Measurements from ENCODE around the gene ATP8B2.
"Not testable (repeated sequence)": the region's sequence is repeated elsewhere in the genome, so short reads cannot be mapped to it uniquely, and the experiment has no call there.

Gene ATP8B2

GRCh38 chr1:154330669-154331068, 5.3 kb downstream of the ATP8B2 start:
- in situ Hi-C loops (cut with MboI; ENCODE audit: low pct_unique_long_range_greater_than_20kb, low sequenced_read_pairs, unreplicated experiment) = no loop called here
- TF ChIP-seq CTCF (IDR thresholded peaks at IDR 0.05; ENCODE audit: extremely low read depth, insufficient read depth, missing control alignments) = no peak
- DNase-seq (ENCODE audit: low spot score) = no peak

- in situ Hi-C loops (cut with MboI; ENCODE audit: low pct_unique_long_range_greater_than_20kb, low sequenced_read_pairs, unreplicated experiment) = no loop called here
- no peak for DNase-seq (ENCODE audit: low spot score)
- TF ChIP-seq CTCF (IDR thresholded peaks at IDR 0.05; ENCODE audit: extremely low read depth, insufficient read depth, missing control alignments) = no peak
Measured at GRCh38 chr1:154334079-154335024, 9.0 kb downstream of the ATP8B2 start.

- peak; percentile 90 for DNase-seq (ENCODE audit: low spot score)
- peak; percentile 81 for TF ChIP-seq CTCF (IDR thresholded peaks at IDR 0.05; ENCODE audit: extremely low read depth, insufficient read depth, missing control alignments)
- in situ Hi-C loops (cut with MboI; ENCODE audit: low pct_unique_long_range_greater_than_20kb, low sequenced_read_pairs, unreplicated experiment) = no loop called here
Measured at GRCh38 chr1:154335025-154335714, 9.8 kb downstream of the ATP8B2 start.

DNA sequence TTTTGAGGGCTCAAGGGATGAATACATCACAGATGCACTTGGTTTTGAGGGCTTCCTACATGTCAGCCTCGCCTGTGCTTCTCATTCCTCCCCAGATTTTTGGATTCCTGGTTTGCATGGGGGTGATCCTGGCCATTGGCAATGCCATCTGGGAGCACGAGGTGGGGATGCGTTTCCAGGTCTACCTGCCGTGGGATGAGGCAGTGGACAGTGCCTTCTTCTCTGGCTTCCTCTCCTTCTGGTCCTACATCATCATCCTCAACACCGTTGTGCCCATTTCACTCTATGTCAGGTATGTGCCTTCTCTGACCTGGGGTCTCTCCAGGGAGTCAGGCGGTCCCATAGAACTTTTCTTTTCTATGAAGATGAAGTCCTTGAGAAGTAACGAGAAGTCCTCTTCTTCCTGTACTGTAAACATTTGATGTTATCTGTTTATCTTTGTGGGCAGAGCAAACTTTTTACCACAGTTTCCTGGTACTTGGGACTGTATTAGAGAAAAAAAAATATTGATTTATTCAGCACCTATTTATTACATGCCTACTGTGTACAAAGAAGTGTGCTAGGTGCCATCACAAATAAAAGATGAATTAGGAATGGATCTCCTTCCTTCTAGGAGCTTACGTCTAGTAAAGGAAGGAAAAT, 12.0 kb downstream of the ATP8B2 start:
- DNase-seq (ENCODE audit: low spot score) = no peak
- in situ Hi-C loops (cut with MboI; ENCODE audit: low pct_unique_long_range_greater_than_20kb, low sequenced_read_pairs, unreplicated experiment) = no loop called here
- TF ChIP-seq CTCF (IDR thresholded peaks at IDR 0.05; ENCODE audit: extremely low read depth, insufficient read depth, missing control alignments) = no peak

GRCh38 chr1:154338875-154339274, 13.6 kb downstream of the ATP8B2 start:
- TF ChIP-seq CTCF (IDR thresholded peaks at IDR 0.05; ENCODE audit: extremely low read depth, insufficient read depth, missing control alignments) = no peak
- no peak for DNase-seq (ENCODE audit: low spot score)
- in situ Hi-C loops (cut with MboI; ENCODE audit: low pct_unique_long_range_greater_than_20kb, low sequenced_read_pairs, unreplicated experiment) = no loop called here

GRCh38 chr1:154341366-154341765, 16.0 kb downstream of the ATP8B2 start:
- in situ Hi-C loops (cut with MboI; ENCODE audit: low pct_unique_long_range_greater_than_20kb, low sequenced_read_pairs, unreplicated experiment); DNase-seq (ENCODE audit: low spot score): not testable (repeated sequence)
